Kidney (tissue), 14 donors: ENCODE data around the gene SF3B6. TPM values are rescaled to one million over a fixed set of nuclear protein-coding genes. Genes with fewer than 3 reads are reported as not detected.

Source experiments
- DNase-seq, 5 donors: peaks; one replicate each; pipeline ENCODE4 v3.0.0-alpha.2; 2013 to 2020
- FAIRE-seq: peaks from 2 replicates; lab custom pipeline; 2012; peaks lifted over from hg19 to GRCh38; lab: Jason Lieb, UNC
- H3K27ac ChIP-seq, 2 donors: one replicate each; pipeline ENCODE4 v1.7.0; 2013; ENCODE audit warnings: low read depth in 2 of 2, low read length in 2 of 2, inconsistent platforms in 1 of 2
- H3K27me3 ChIP-seq: one replicate; pipeline ENCODE4 v1.7.1; 2013; ENCODE audit warnings: low read length, inconsistent platforms; ENCODE audit not compliant: control insufficient read depth, insufficient read depth
- H3K36me3 ChIP-seq, 3 donors: one replicate each; pipeline versions ENCODE4 v1.7.0 to v1.7.1; 2013; ENCODE audit warnings: low read length in 3 of 3, control low read depth in 1 of 3, inconsistent platforms in 1 of 3; ENCODE audit not compliant: insufficient read depth in 3 of 3, control insufficient read depth in 2 of 3
- H3K4me1 ChIP-seq, 3 donors: one replicate each; pipeline versions ENCODE4 v1.7.0 to v1.7.1; 2013; ENCODE audit warnings: low read length in 3 of 3, inconsistent platforms in 1 of 3, low read depth in 1 of 3; ENCODE audit not compliant: control insufficient read depth in 2 of 3, insufficient read depth in 2 of 3
- H3K4me3 ChIP-seq, 3 donors: one replicate each; pipeline versions ENCODE4 v1.7.0 to v1.8.1; 2013; ENCODE audit warnings: low read length in 3 of 3, control low read depth in 1 of 3, inconsistent platforms in 1 of 3
- H3K9ac ChIP-seq, 3 donors: one replicate each; pipeline versions ENCODE4 v1.7.0 to v1.7.1; 2013; ENCODE audit warnings: low read length in 3 of 3, control low read depth in 1 of 3, inconsistent platforms in 1 of 3
- H3K9me3 ChIP-seq, 3 donors: one replicate each; pipeline versions ENCODE4 v1.7.0 to v1.7.1; 2013; ENCODE audit warnings: low read length in 3 of 3, control low read depth in 1 of 3, inconsistent platforms in 1 of 3; ENCODE audit not compliant: control insufficient read depth in 2 of 3, insufficient read depth in 1 of 3
- CTCF ChIP-seq: IDR thresholded peaks from 3 replicates; pipeline ENCODE4 v1.5.1; 2012; ENCODE audit warnings: mild to moderate bottlenecking, moderate library complexity, borderline replicate concordance; ENCODE audit not compliant: insufficient read depth; ENCODE audit errors: extremely low read depth
- intact Hi-C: fragments of 100-400 bp; cut with DNase I; formaldehyde crosslinking; loops from one replicate; pipeline ENCODE4 v1.11.1; 2022
- polyA plus RNA-seq: library from polyadenylated mRNA; stranded (reverse); fragments of 350-450 nt; fragmentation: Illumina TruSeq; extraction: RNeasy Lipid Tissue Mini Kit (QIAGEN cat#74804); gene quantifications from one replicate; pipeline ENCODE4 v1.2.3, GENCODE V29; 2014; ENCODE audit warnings: low read depth, low replicate concordance; ENCODE audit not compliant: insufficient read depth
- total RNA-seq: library from RNA; stranded (reverse); fragmentation: NEBNext Ultra II Directional; extraction: Animal tissue kit (Norgen Biotek cat#: 25700); gene quantifications from one replicate; pipeline ENCODE4 v1.2.1, GENCODE V29; 2021
- donor health status: control.
- donor health status: control.
- donor health status: control.
- donor health status: control.
- donor health status: control.
- donor health status: DM: yes; HTN: yes; CAD: no.
- donor health status: Normal renal cell carcinoma (clear cell type).

The SF3B6 gene
- total and polyA plus RNA-seq, 2 donors from 2014 or later = 74.8 to 170 TPM

GRCh38 chr2:24020244-24020643, 55.9 kb downstream of the SF3B6 start:
- DNase-seq (no peak), FAIRE-seq (no peak)
- no peak overlapping the region for H3K4me3 ChIP-seq
- H3K9me3 ChIP-seq = no peaks in the 10 kb centered on the region
- H3K4me1 ChIP-seq = no peaks in the 10 kb centered on the region
- H3K27ac ChIP-seq = no peak overlapping the region
- TF ChIP-seq CTCF = no peak
- H3K9ac ChIP-seq = no peak overlapping the region
- no peaks in the 10 kb centered on the region for H3K27me3 ChIP-seq
- intact Hi-C loops = no loop called here
- peaks cover 0 to 2% (median 0%) of the 10 kb centered on the region in 3 donors for H3K36me3 ChIP-seq

- no peak for TF ChIP-seq CTCF
- no peak overlapping the region for H3K9ac ChIP-seq
- H3K9me3 ChIP-seq = no peaks in the 10 kb centered on the region
- FAIRE-seq = no peak
- H3K36me3 ChIP-seq = peaks cover 0 to 2% (median 0%) of the 10 kb centered on the region in 3 donors
- H3K4me3 ChIP-seq = no peak overlapping the region
- H3K27me3 ChIP-seq = no peaks in the 10 kb centered on the region
- no peaks in the 10 kb centered on the region for H3K4me1 ChIP-seq
- no peak for DNase-seq
- intact Hi-C loops = no loop called here
- no peak overlapping the region for H3K27ac ChIP-seq
Observed at GRCh38 chr2:24019729-24020128, 56.4 kb downstream of the SF3B6 start.

GRCh38 chr2:24018241-24018640, 57.9 kb downstream of the SF3B6 start:
- no peak overlapping the region for H3K4me3 ChIP-seq
- H3K27me3 ChIP-seq = no peaks in the 10 kb centered on the region
- H3K36me3 ChIP-seq = peaks cover 0 to 2% (median 0%) of the 10 kb centered on the region in 3 donors
- H3K27ac ChIP-seq = no peak overlapping the region
- intact Hi-C loops = no loop called here
- H3K4me1 ChIP-seq = no peaks in the 10 kb centered on the region
- DNase-seq = no peak
- FAIRE-seq = no peak
- no peaks in the 10 kb centered on the region for H3K9me3 ChIP-seq
- no peak for TF ChIP-seq CTCF
- H3K9ac ChIP-seq = no peak overlapping the region

- no peak for DNase-seq
- H3K9ac ChIP-seq = no peak overlapping the region
- H3K27ac ChIP-seq = no peak overlapping the region
- no peaks in the 10 kb centered on the region for H3K27me3 ChIP-seq
- H3K4me3 ChIP-seq = no peak overlapping the region
- no peaks in the 10 kb centered on the region for H3K9me3 ChIP-seq
- no peak for FAIRE-seq
- intact Hi-C loops = no loop called here
- no peak for TF ChIP-seq CTCF
- no peaks in the 10 kb centered on the region for H3K36me3 ChIP-seq
- no peaks in the 10 kb centered on the region for H3K4me1 ChIP-seq
Observed at GRCh38 chr2:24017711-24018110, 58.4 kb downstream of the SF3B6 start.
